Small intestine (tissue), 7 donors: Measurements from ENCODE around the gene IL1RAPL2. TPM values are rescaled to one million over a fixed set of nuclear protein-coding genes. Genes with fewer than 3 reads are reported as not detected.

Source experiments
- DNase-seq, 2 donors: peaks; one replicate each; pipeline versions ENCODE4 v3.0.0 to v3.0.0-alpha.2; 2013
- FAIRE-seq: peaks from 2 replicates; lab custom pipeline; 2012; peaks lifted over from hg19 to GRCh38; lab: Jason Lieb, UNC
- H3K27ac ChIP-seq, 3 donors: one replicate each; pipeline ENCODE4 v1.5.1; 2013; ENCODE audit warnings: low read length in 2 of 3, mild to moderate bottlenecking in 2 of 3, control low read depth in 1 of 3, inconsistent platforms in 1 of 3, low read depth in 1 of 3, moderate library complexity in 1 of 3
- H3K27me3 ChIP-seq, 3 donors: one replicate each; pipeline ENCODE4 v1.6.1; 2013; ENCODE audit warnings: low read length in 3 of 3, inconsistent platforms in 1 of 3; ENCODE audit not compliant: control insufficient read depth in 3 of 3, insufficient read depth in 3 of 3
- H3K36me3 ChIP-seq, 3 donors: one replicate each; pipeline ENCODE4 v1.6.1; 2013; ENCODE audit warnings: low read length in 3 of 3, inconsistent platforms in 1 of 3, low read depth in 1 of 3, mild to moderate bottlenecking in 1 of 3, moderate library complexity in 1 of 3; ENCODE audit not compliant: control insufficient read depth in 3 of 3, insufficient read depth in 2 of 3
- H3K4me1 ChIP-seq, 3 donors: one replicate each; pipeline ENCODE4 v1.6.1; 2013; ENCODE audit warnings: low read length in 2 of 3, inconsistent platforms in 1 of 3, low read depth in 1 of 3, mild to moderate bottlenecking in 1 of 3, moderate library complexity in 1 of 3; ENCODE audit not compliant: control insufficient read depth in 3 of 3, insufficient read depth in 2 of 3
- H3K4me3 ChIP-seq, 3 donors: one replicate each; pipeline ENCODE4 v1.5.1; 2013; ENCODE audit warnings: low read length in 3 of 3, control low read depth in 1 of 3, inconsistent platforms in 1 of 3, low read depth in 1 of 3, mild to moderate bottlenecking in 1 of 3, moderate library complexity in 1 of 3
- H3K9me3 ChIP-seq, 2 donors: one replicate each; pipeline ENCODE4 v1.6.1; 2013; ENCODE audit warnings: low read depth in 1 of 2, low read length in 1 of 2; ENCODE audit not compliant: control insufficient read depth in 2 of 2, insufficient read depth in 1 of 2
- WGBS, 3 donors: extraction: QIAGEN DNeasy Blood & Tissue Kit; methylation state at CpG; one replicate each; pipeline ENCODE4 v1.1.7; 2013; 5-methylcytosine and 5-hydroxymethylcytosine counted together
- polyA plus RNA-seq, 4 donors: library from polyadenylated mRNA; stranded (reverse) in 3 of 4; unstranded in 1 of 4; fragments of 200-250 nt in 3 of 4; fragments of 120-200 nt in 1 of 4; gene quantifications; one replicate each; pipeline versions ENCODE4 v1.2.1 to v1.2.3, GENCODE V29; 2013
- donor health status: healthy with polysubstance abuse.
- donor health status: control.
- donor health status: control.
- donor health status: Bipolar disorder and iron deficiency.
- donor health status: healthy.

Gene IL1RAPL2
- polyA plus RNA-seq, 4 donors, result 0.03 TPM; not detected in 3

GRCh38 chrX:105260291-105261043 is 694.5 kb downstream of the IL1RAPL2 start:
- no peaks in the 10 kb centered on the region for H3K9me3 ChIP-seq
- no peak overlapping the region for H3K4me3 ChIP-seq
- WGBS, 3 donors, result 63 to 71% (median 66%) methylated on average over 8 of the region's 8 CpGs
- H3K27me3 ChIP-seq, result no peaks in the 10 kb centered on the region
- no peak overlapping the region for H3K27ac ChIP-seq
- no peaks in the 10 kb centered on the region for H3K4me1 ChIP-seq
- H3K36me3 ChIP-seq, result no peaks in the 10 kb centered on the region
- DNase-seq, result no peak
- FAIRE-seq, result no peak

DNA sequence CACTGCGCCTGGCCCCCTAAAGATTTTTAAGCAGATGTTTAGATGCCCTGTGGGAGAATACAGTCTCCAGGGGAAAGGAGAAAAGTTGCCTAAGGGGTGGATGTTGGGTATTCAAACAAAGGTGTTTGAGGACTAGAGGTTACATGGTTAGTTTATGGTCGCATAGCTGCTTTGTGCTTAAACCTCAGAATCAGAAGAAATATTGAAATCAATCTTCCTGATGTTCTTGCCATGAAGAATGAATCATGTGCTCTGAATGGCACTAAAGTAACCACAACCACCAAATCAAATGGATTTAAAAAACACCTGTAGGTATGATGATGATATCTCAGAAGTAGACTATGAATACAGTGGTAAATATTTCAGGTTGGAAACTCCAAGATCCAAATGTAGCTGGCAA is 697.2 kb downstream of the IL1RAPL2 start:
- 90 to 92% (median 92%) methylated on average over 2 of the region's 2 CpGs for WGBS, 3 donors
- no peaks in the 10 kb centered on the region for H3K4me1 ChIP-seq

GRCh38 chrX:105263801-105264200 is 697.8 kb downstream of the IL1RAPL2 start:
- Histone ChIP-seq H3K9me3 (no peaks in the 10 kb centered on the region), H3K4me3 (no peak overlapping the region), H3K27ac (no peak overlapping the region), H3K36me3 (no peaks in the 10 kb centered on the region), H3K4me1 (no peaks in the 10 kb centered on the region), H3K27me3 (no peaks in the 10 kb centered on the region)
- DNase-seq, result no peak
- 86 to 92% (median 91%) methylated on average over 1 of the region's 1 CpG for WGBS, 3 donors
- FAIRE-seq, result no peak

More for the DNA sequence above, 697.2 kb downstream of the IL1RAPL2 start:
- Histone ChIP-seq H3K4me3 (no peak overlapping the region), H3K27ac (no peak overlapping the region), H3K36me3 (no peaks in the 10 kb centered on the region), H3K9me3 (no peaks in the 10 kb centered on the region), H3K27me3 (no peaks in the 10 kb centered on the region)
- DNase-seq, result no peak
- no peak for FAIRE-seq

DNA sequence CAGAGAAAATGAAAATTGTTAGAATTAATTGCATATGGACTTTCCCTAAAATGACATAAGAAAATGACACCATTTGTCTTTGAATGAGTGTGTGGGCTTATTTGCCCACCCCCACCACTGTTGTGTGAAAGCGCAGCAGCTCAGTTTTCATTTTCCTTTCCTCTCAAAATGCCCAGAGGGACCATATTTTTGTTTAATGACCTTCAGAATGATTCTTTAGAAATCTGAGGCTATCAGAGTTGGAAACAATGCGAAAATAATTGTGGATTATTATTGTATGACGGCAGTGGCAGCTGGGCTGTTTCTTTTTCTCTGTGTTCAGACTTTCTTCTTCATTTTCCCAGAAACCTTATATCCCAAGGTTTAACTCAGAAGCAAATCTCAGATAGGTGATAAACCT is 699.1 kb downstream of the IL1RAPL2 start:
- 74 to 84% (median 79%) methylated on average over 3 of the region's 3 CpGs for WGBS, 3 donors
- H3K4me3 ChIP-seq, result no peak overlapping the region
- no peaks in the 10 kb centered on the region for H3K4me1 ChIP-seq
- H3K36me3 ChIP-seq, result no peaks in the 10 kb centered on the region
- no peak for FAIRE-seq
- no peak for DNase-seq
- no peaks in the 10 kb centered on the region for H3K27me3 ChIP-seq
- H3K27ac ChIP-seq, result no peak overlapping the region
- H3K9me3 ChIP-seq, result no peaks in the 10 kb centered on the region

DNA sequence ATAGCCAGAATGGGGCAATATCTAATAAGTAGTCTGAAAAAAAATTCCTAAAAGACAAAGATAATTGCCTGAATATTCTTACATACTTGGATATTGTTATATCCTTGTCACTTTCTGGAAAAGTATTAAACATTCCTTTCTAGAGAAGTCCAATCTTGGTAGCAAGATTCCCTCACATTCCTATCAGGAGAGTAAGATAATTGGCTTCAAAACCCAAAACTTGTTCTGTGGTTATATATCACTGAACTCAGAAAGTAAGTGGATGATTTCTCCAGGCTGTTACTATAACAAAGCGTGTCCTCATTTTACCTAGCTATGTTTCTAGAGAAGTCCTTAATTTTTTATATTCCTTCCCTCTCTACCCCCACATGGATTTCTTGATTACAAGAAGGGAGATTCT is 700.5 kb downstream of the IL1RAPL2 start:
- no peak overlapping the region for H3K4me3 ChIP-seq
- H3K27ac ChIP-seq, result no peak overlapping the region
- DNase-seq (no peak), FAIRE-seq (no peak)
- H3K4me1 ChIP-seq, result no peaks in the 10 kb centered on the region
- no peaks in the 10 kb centered on the region for H3K36me3 ChIP-seq
- no peaks in the 10 kb centered on the region for H3K9me3 ChIP-seq
- WGBS, 3 donors, result 59 to 88% (median 87%) methylated on average over 1 of the region's 1 CpG
- no peaks in the 10 kb centered on the region for H3K27me3 ChIP-seq

DNA sequence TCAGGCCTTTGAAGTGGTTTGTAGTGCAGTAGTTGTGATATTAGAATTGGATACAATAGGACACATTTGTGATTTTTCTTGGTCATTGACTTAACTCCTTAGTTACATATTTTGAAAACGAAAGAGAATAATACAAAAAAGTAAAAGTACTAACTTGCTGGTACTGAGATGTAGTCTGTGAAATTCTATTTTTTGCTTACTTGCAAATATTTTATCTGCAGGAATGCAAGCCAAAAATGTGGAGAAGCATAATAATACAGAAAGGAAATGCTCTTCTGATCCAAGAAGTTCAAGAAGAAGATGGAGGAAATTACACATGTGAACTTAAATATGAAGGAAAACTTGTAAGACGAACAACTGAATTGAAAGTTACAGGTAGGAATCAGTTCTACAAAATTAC is 701.2 kb downstream of the IL1RAPL2 start:
- no peaks in the 10 kb centered on the region for H3K27me3 ChIP-seq
- no peak overlapping the region for H3K4me3 ChIP-seq
- no peak for DNase-seq
- no peaks in the 10 kb centered on the region for H3K4me1 ChIP-seq
- WGBS, 3 donors, result 60 to 82% (median 72%) methylated on average over 2 of the region's 2 CpGs
- H3K36me3 ChIP-seq, result no peaks in the 10 kb centered on the region
- no peak overlapping the region for H3K27ac ChIP-seq
- H3K9me3 ChIP-seq, result no peaks in the 10 kb centered on the region
- no peak for FAIRE-seq

DNA sequence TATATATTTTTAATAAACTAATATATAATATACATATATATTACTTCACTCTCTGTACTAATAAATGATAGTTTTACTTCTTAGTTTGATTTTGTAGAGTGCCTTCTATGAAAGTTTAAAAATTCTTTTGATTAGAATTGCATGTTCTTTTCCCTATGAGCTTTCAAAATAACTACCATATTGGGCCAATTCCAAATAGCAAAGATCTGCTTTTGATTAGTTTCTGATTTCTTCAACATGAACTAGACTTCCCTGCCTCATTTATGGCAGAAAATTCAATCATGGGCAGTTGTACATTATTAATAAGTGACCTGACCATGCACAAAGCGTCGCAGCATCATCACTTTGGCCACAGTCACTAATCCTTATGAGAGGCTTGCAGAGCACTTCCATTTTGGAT is 703.4 kb downstream of the IL1RAPL2 start:
- no peak for FAIRE-seq

DNA sequence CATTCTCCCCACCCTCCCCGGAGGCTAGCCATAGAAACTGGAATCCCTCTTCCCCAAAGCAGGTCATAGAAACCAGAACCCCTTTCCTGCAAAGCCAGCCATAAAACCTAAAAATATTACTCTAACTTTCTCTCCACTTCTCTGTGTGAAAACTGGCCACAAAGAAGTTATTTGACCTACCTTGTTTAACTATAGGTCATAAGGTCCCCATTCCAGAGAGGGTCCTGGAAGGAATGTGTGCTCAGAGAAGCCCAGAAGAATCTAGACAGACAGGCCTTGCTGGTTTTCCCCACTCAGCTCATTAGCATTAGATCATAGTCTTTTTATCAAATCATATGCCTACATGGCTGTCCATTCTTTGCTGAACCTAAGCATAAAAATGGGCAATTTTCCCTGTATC is 707.3 kb downstream of the IL1RAPL2 start:
- WGBS, 3 donors, result 21 to 40% (median 33%) methylated on average over 1 of the region's 1 CpG
- no peak for FAIRE-seq
- no peak for DNase-seq
- H3K9me3 ChIP-seq, result no peaks in the 10 kb centered on the region
- H3K27ac ChIP-seq, result no peak overlapping the region
- no peaks in the 10 kb centered on the region for H3K4me1 ChIP-seq
- no peaks in the 10 kb centered on the region for H3K36me3 ChIP-seq
- no peak overlapping the region for H3K4me3 ChIP-seq
- H3K27me3 ChIP-seq, result no peaks in the 10 kb centered on the region

More for the DNA sequence above, 703.4 kb downstream of the IL1RAPL2 start:
- no peak for DNase-seq
- Histone ChIP-seq H3K27me3 (no peaks in the 10 kb centered on the region), H3K36me3 (no peaks in the 10 kb centered on the region), H3K4me3 (no peak overlapping the region), H3K4me1 (no peaks in the 10 kb centered on the region), H3K9me3 (no peaks in the 10 kb centered on the region), H3K27ac (no peak overlapping the region)
- 83 to 96% (median 94%) methylated on average over 2 of the region's 2 CpGs for WGBS, 3 donors

DNA sequence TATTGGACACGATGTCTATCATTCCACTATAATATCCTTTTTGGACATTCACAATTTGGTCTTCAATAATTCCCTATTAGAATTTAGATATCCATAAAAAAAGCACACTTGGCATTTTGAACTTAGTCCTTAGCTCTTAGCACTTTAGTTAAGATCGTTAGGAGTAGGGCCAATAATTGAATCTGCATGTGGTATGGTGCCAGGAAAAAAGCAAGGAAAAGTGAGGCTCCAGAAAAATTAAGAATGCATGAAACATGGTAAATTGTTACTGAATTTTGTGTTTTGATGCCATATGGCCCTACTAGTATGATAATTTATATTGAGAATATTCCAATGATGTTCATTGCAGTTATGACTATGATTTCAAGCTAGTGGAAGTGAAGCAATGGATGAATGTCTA is 708.1 kb downstream of the IL1RAPL2 start:
- FAIRE-seq (no peak), DNase-seq (no peak)
- Histone ChIP-seq H3K27me3 (no peaks in the 10 kb centered on the region), H3K27ac (no peak overlapping the region), H3K36me3 (no peaks in the 10 kb centered on the region), H3K4me3 (no peak overlapping the region), H3K4me1 (no peaks in the 10 kb centered on the region), H3K9me3 (no peaks in the 10 kb centered on the region)
- WGBS, 3 donors, result 65 to 85% (median 72%) methylated on average over 2 of the region's 2 CpGs
